HG03060 (cell line): Measurements from ENCODE around the gene KRT33A.
"Not testable (repeated sequence)": the region's sequence is repeated elsewhere in the genome, so short reads cannot be mapped to it uniquely, and the experiment has no call there.

Source experiments
- ATAC-seq: cut with Tn5 transposase; IDR thresholded peaks from one replicate; pipeline ENCODE4 v1.9.1; 2021; ENCODE audit warnings: low read depth, moderate number of reproducible peaks; ENCODE audit not compliant: unreplicated experiment

Gene KRT33A

DNA sequence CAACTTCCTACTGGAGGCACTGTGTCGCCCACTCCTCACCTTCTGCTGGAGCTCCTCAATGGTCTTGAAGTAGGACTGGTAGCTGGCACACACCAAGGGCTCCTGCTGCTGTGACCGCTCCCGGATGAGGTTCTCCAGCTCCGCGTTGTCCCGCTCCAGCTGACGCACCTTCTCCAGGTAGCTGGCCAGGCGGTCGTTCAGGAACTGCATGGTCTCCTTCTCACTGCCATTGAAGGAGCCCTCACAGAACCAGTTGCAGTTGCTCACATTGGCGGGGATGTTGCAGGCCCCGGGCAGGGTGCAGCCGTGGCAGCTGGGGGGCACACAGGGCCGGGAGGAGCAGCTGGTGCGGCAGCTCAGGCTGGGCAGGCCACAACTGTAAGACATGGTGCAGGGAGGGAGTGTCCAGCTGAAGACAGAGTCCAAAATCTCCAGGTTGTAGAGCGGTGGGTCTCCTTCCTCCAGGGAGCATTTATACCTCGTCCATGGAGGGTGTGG is at the start of gene KRT33A:
KRT33A (minus strand) TSS at position 448 of the 498 bp plus-strand sequence; CDS start at position 387, 61 bp downstream.
- not testable (repeated sequence) for ATAC-seq

GRCh38 chr17:41396996-41397660 is 46.5 kb upstream of the KRT33A start, which contains the start of gene KRT31:
Gene KRT31, minus strand, starts transcription at chr17:41397608. Its CDS starts 69 bp downstream, at chr17:41397539.
- ATAC-seq, result no peak

DNA sequence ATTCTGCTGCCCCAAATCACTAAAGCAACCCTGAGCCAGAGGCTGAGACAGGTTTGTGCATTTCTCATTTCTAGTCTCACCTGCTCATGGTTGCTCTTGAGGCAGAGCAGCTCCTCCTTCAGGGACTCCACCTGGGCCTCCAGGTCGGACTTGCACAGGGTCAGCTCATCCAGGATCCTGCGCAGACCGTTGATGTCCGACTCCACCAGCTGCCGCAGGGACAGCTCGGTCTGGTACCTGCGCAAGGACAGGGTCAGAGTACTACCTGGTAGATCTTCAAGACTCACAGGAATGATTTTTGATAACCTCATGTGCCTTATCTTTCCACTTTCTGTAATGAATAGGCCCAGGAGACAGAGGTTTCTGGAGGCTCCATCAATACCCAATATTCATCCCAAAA is 45.7 kb upstream of the KRT33A start:
- no peak for ATAC-seq

- no peak for ATAC-seq
These were observed 45.0 kb upstream of the KRT33A start for GRCh38 chr17:41395611-41396010.

DNA sequence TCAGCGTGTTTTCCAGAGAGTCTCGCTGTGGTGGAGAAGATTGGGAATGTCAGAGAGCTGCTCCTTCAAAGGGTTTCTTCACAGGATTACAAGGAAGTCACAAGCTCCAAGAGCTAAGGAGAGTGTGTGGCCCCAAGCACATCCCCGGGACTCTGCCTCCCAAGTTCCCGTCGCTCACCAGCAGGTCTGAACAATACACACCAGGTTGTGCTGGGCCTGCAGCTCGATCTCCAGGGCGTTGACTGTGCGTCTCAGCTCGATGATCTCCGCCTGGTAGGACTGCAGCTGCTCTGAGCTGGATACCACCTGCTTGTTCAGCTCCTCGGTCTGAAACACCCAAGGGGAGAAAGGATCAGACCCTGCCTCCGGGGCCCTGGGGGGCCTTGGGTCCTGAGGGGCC is 44.4 kb upstream of the KRT33A start:
- ATAC-seq, result not testable (repeated sequence)

DNA sequence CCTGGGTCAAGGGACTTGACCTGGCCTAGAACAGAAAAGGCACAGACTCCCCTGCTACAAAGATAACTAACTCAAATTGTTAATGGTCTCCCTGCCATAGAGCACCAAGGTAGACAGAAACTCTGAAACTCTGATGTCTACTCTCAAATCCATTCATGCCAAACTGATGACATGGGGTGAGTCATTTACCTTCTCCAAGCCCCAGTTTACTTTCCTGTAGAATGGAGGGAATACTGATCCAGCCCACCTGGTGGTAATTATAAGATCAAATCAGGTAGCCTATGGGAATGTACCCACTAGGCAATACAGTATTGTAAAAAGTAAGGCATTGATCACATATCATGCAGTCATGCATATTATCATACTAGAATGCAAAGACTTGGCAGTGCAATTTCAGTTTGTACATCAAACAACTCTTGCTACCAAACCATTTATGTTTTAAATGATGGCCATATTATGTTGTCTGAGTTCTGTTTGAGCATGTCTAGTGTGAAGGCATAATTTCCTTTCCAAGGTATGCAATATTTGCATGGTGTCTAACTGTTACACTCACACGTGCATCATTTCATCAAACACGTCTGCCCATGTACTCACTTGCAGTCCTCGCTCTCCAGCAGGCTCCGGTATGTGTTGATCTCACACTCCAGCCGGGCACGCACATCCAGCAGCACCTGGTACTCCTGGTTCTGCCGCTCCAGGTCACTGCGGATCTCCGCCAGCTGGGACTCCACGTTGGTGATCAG is 43.8 kb upstream of the KRT33A start:
- ATAC-seq, result no peak

GRCh38 chr17:41393826-41394225 is 43.2 kb upstream of the KRT33A start:
- no peak for ATAC-seq

GRCh38 chr17:41393294-41393693 is 42.7 kb upstream of the KRT33A start:
- no peak for ATAC-seq

DNA sequence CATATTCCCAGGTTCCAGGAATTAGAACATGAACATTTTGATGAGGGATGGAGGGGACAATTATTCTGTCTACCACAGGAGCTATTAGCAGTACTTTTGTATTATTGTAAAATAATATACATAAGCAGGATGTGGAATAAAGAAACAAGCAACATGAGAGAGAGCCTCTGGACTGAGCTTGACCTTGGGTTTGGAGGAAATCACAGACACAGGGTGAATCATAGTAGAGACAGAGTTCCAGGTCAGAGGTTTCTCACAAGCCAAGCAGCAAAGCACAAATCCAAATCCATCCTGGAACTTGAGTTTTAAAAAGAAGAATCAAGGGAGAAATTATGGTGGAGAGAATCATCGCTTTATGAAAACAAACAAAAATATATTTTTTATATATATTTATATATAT is 41.6 kb upstream of the KRT33A start:
- no peak for ATAC-seq

DNA sequence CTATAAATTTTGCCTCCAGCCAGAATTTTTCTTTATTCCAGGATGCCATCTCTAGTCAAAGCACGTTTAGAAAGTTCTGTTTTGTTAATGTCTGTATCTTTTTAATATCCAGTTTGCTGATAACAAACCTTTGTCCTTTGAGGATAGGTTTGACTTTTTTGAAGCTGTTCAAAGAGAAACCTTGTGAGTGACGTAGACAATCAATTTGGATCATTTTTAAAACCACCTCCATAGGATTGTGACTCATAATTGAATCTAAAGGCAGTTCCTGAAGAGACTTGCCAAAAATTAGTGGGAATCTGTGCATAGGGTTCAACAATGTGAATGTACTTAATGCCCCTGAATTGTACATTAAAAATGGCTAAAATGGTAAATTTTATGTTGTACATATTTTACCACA is 40.9 kb upstream of the KRT33A start:
- no peak for ATAC-seq

- no peak for ATAC-seq
These were observed 39.8 kb upstream of the KRT33A start for GRCh38 chr17:41390411-41390938.

DNA sequence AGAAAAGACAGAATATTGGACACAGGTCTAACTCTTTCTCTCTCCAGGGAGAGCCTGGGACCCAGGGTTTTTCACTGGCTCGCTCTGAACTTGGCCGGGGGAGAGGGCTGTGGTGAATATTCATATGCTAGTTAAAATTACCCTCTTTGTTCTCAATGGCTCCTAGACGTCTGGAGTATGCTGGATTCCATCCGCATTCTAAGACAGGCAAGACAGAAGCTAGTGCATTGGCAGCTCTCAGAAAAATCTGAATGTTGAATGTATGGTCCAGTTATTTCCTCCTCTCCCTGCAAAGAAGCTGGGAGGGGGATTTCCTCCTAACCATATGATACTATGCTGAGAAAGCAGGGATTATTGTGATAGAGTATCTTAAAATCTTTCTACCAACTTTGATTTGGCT is 37.0 kb upstream of the KRT33A start:
- no peak for ATAC-seq

GRCh38 chr17:41386227-41386626 is 35.6 kb upstream of the KRT33A start:
- no peak for ATAC-seq

DNA sequence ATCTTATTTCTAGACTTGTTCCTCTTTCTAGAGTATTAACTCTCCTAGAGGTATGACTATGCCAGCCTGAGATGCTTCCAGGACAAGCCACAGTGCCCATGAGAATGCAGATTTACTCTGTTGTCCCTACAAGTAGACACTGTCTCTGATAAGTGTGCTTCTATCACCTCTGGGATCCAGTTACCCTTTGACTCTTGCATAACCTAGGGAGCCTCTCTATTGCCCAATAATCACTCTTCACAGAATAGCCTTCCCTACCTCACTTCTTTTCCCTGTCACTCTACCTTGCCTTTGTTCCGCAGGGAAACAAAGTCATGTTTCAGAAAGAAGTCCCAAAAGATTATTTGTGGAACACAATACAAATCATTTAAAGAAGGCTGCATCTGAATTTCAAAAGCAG is 33.1 kb upstream of the KRT33A start:
- no peak for ATAC-seq

- no peak for ATAC-seq
These were observed 31.8 kb upstream of the KRT33A start for GRCh38 chr17:41382394-41382793.

DNA sequence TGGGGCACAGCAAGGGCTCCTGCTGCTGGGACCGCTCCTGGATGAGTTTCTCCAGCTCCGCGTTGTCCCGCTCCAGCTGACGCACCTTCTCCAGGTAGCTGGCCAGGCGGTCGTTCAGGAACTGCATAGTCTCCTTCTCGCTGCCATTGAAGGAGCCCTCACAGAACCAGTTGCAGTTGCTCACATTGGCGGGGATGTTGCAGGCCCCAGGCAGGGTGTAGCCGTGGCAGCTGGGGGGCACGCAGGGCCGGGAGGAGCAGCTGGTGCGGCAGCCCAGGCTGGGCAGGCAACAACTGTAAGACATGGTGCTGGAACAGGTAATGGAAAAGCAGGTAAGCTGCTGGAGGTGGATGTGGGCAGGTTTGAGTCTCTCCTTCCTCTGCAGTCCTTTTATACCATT is 31.3 kb upstream of the KRT33A start, which contains the start of gene KRT34:
KRT34 (minus strand) TSS at position 364 of the 400 bp plus-strand sequence; CDS start at position 304, 60 bp downstream.
- not testable (repeated sequence) for ATAC-seq

- ATAC-seq, result not testable (repeated sequence)
These were observed 29.5 kb upstream of the KRT33A start for GRCh38 chr17:41380091-41380490.

DNA sequence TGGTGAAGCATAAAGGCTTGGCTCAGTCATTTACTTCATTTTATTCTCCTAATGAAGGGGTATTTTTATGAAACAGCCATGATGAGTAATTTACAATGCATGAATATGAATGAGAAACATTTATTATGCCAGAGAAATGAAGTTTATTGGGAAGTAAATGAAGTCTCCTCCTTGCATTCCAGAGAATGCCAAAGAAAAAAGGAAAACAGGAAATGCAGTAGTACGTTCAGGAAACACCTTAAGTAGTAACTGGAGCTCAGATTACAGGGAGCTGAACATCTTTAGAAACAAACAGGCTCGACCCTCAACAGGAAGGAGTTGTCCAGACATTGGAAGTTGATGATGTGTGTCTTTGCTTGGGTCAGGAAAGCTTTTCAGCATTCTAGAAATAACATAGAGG is 26.9 kb upstream of the KRT33A start:
- ATAC-seq, result no peak

DNA sequence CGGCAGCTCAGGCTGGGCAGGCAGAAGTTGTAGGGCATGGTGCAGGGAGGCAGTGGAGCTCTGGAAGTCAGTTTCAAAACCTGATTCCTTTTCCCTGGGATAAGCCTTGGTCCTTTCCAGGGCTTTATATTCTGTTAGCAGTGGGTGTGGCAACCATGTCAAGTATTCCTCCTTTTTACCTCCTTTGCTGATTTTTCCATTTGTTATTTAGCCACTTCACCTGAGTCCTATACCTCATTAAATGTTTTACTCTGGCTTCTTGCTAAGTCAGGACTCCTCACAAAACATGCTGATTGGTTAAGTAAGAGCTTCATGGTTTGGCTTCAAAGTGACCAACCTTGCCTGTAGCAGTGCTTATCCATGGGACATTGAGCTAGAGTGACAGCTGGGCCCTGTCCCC is 19.1 kb upstream of the KRT33A start, which contains the start of gene KRT33B:
KRT33B (minus strand) TSS at position 101 of the 400 bp plus-strand sequence; CDS start at position 38, 63 bp downstream.
- ATAC-seq, result no peak

DNA sequence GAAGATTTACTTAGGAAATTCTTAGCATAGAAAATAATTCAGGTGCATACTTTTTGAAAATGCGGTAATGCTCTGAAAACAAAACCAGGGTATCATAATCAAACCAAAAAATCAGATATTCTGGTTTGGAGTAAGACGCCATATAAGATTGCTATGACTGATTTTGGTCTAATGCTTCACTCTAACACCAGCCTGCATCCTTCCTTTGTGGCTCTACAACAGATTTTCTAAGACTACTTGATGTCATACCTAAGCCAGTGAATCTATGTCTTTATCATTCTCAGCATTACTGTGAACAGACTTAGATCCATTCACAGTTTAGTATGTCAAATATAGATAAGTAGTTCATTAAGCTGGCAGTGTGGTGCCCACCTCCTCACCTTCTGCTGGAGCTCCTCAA is 18.4 kb upstream of the KRT33A start:
- no peak for ATAC-seq

GRCh38 chr17:41367426-41368075 is 16.9 kb upstream of the KRT33A start:
- ATAC-seq, result no peak
